Omental fat pad (tissue), 4 donors: Measurements from ENCODE around the gene CD300LF. TPM values are rescaled to one million over a fixed set of nuclear protein-coding genes. Genes with fewer than 3 reads are reported as not detected.

Experiments used
- ATAC-seq: fragments of 150-250 bp; one replicate; pipeline ENCODE4 v1.9.1; 2016; ENCODE audit warnings: mild to moderate bottlenecking, moderate library complexity; ENCODE audit not compliant: low FRiP score
- DNase-seq: peaks from one replicate; pipeline ENCODE4 v3.0.0-alpha.2; 2019; ENCODE audit warnings: low spot score
- CTCF ChIP-seq, 3 donors: fragments of 450-650 bp; IDR thresholded peaks; one replicate each; pipeline ENCODE4 v1.5.1; 2016 to 2017; ENCODE audit warnings: antibody characterized with exemption in 3 of 3, mild to moderate bottlenecking in 3 of 3, moderate library complexity in 2 of 3
- total RNA-seq, 4 donors: library from RNA; depleted of rRNA; stranded (reverse); fragments of >200 nt; gene quantifications; one replicate each; pipeline ENCODE4 v1.1.0, GENCODE V29; 2016

The CD300LF gene
- total RNA-seq, 4 donors from 2014 or later: 1.1 to 2.5 (median 2.2) TPM; not detected in 1

GRCh38 chr17:74757931-74758847 is 45.5 kb upstream of the CD300LF start:
- ATAC-seq (no peak), DNase-seq (no peak)
- TF ChIP-seq CTCF (IDR thresholded peaks at IDR 0.05): no peak

- DNase-seq (no peak), ATAC-seq (no peak)
- TF ChIP-seq CTCF (IDR thresholded peaks at IDR 0.05): no peak
These were observed 44.8 kb upstream of the CD300LF start for GRCh38 chr17:74757502-74757901.

GRCh38 chr17:74756891-74757290 is 44.2 kb upstream of the CD300LF start:
- ATAC-seq (peak; percentile 47), DNase-seq (no peak)
- TF ChIP-seq CTCF (IDR thresholded peaks at IDR 0.05): no peak

- ATAC-seq (no peak), DNase-seq (no peak)
- TF ChIP-seq CTCF (IDR thresholded peaks at IDR 0.05): no peak
These were observed 42.8 kb upstream of the CD300LF start for GRCh38 chr17:74755533-74755932.

GRCh38 chr17:74754832-74755231 is 42.1 kb upstream of the CD300LF start:
- TF ChIP-seq CTCF (IDR thresholded peaks at IDR 0.05): no peak
- DNase-seq: no peak
- ATAC-seq: no peak

- no peak for TF ChIP-seq CTCF (IDR thresholded peaks at IDR 0.05)
- ATAC-seq: no peak
- no peak for DNase-seq
These were observed 40.2 kb upstream of the CD300LF start for GRCh38 chr17:74752822-74753401.
